Erythroblast (primary cell): Measurements from ENCODE around the gene CEP295NL.

Source experiments
- GATA1 ChIP-seq: IDR thresholded peaks from 2 replicates; pipeline ENCODE4 v1.6.1; 2011; ENCODE audit warnings: low read depth, mild to moderate bottlenecking, control low read depth, low read length, moderate library complexity
- POLR2A ChIP-seq: IDR thresholded peaks from 2 replicates; pipeline ENCODE4 v1.6.1; 2011; ENCODE audit warnings: mild to moderate bottlenecking, low read length

GRCh38 chr17:78861229-78861628, 41.8 kb downstream of the CEP295NL start:
- no peak for TF ChIP-seq POLR2A
- TF ChIP-seq GATA1, result no peak
